ENCODE measurements around the gene OR52B4.
"Not testable (repeated sequence)": the region's sequence is repeated elsewhere in the genome, so short reads cannot be mapped to it uniquely, and the experiment has no call there.

DNA sequence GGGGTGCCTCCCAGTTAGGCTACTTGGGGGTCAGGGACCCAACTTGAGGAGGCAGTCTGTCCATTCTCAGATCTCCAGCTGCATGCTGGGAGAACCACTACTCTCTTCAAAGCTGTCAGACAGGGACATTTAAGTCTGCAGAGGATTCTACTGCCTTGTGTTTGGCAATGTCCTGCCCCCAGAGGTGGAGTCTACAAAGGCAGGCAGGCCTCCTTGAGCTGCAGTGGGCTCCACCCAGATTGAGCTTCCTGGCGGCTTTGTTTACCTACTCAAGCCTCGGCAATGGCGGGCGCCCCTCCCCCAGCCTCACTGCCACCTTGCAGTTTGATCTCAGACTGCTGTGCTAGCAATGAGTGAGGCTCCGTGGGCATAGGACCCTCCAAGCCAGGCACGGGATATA is 38.0 kb upstream of the OR52B4 start:
- TF ChIP-seq, protein P1, sequence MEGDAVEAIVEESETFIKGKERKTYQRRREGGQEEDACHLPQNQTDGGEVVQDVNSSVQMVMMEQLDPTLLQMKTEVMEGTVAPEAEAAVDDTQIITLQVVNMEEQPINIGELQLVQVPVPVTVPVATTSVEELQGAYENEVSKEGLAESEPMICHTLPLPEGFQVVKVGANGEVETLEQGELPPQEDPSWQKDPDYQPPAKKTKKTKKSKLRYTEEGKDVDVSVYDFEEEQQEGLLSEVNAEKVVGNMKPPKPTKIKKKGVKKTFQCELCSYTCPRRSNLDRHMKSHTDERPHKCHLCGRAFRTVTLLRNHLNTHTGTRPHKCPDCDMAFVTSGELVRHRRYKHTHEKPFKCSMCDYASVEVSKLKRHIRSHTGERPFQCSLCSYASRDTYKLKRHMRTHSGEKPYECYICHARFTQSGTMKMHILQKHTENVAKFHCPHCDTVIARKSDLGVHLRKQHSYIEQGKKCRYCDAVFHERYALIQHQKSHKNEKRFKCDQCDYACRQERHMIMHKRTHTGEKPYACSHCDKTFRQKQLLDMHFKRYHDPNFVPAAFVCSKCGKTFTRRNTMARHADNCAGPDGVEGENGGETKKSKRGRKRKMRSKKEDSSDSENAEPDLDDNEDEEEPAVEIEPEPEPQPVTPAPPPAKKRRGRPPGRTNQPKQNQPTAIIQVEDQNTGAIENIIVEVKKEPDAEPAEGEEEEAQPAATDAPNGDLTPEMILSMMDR (IDR thresholded peaks at IDR 0.05), result not testable (repeated sequence)
- TF ChIP-seq POLR2A, EP300 (IDR thresholded peaks at IDR 0.05): not testable (repeated sequence)

Measured in tibial nerve (tissue), 4 donors.